ENCODE measurements around the gene ENDOU.

Gene ENDOU

GRCh38 chr12:47755655-47756562 lies 30.6 kb upstream of the ENDOU start:
- DNase-seq = no peak

DNA sequence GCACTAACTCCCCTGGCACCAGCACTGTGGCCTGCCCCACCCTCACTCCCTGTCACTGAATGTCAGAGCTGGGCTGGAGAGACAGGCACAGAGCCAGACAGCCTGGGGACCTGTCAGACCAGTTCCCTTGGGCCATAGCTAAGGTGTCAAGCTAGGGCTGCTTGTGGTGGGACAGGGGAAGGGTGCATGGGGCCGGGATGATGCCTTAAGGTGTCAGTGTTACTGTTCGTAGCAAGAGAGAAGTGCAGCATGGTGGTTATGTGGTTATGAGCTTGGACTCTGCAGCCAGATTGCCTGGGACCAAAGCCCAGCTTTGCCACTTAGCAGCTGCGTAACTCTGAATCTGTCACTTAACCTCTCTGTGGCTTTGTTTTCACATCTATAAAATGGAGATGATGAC lies 29.6 kb upstream of the ENDOU start:
- no peak for DNase-seq

DNA sequence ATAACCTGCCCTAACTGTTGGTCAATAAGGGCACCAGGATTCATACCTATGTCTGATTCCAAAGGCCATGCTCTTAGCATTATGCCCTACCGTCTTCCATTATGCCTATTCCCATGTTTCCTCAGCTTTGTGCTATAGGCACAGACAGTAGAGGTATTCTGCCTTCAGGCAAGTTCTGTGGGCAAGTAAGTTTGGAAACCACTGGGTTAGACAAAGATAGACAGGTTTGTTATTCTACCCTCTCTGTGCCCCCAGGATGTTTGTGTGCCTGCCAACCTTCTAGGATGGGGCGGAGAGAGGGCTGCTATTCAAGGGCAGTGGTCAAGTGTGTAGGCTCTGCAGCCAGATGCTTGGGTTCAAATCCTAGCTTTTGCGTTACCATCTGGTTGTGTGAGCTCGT lies 28.8 kb upstream of the ENDOU start:
- DNase-seq = no peak

- no peak for DNase-seq
Observed at GRCh38 chr12:47753021-47754001, 28.0 kb upstream of the ENDOU start.

DNA sequence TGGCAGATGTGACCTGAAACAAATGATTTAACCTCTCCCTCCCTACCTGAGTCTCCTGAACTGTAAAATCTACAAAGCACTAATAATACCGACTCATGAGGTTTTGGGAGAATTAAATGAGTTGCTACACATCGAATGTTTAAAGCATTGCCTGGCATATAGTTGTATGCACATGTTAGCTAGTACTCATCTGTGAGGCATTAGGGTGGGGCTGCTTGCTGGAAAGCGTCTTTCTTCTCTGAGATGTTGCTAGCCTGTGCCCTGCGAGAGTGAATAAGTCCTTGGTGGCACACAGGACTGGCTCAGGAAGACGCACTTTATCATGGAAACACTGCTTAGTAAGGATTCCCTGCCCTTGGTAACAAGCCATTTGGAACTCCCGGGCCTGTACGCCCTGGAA lies 27.3 kb upstream of the ENDOU start:
- DNase-seq = no peak

DNA sequence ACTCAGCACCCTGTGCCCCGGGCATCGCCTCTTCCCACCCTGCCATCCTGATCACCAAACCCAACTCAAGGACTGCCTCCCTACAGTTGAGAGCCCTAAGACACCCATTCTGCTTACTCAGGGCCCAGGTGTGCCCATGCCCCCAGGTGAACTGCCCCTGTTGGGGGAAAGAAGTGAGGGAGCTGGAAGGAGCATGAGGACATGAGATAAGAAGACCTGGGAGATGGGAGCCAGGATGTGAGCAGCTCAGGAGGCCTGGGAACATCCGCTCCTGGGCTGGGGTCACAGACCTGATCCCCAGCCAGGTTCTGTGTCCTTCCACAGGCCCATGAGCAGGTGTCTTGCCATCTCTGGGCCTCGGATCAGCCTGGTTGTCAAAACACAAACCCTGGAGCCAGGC lies 26.8 kb upstream of the ENDOU start:
- DNase-seq = no peak

DNA sequence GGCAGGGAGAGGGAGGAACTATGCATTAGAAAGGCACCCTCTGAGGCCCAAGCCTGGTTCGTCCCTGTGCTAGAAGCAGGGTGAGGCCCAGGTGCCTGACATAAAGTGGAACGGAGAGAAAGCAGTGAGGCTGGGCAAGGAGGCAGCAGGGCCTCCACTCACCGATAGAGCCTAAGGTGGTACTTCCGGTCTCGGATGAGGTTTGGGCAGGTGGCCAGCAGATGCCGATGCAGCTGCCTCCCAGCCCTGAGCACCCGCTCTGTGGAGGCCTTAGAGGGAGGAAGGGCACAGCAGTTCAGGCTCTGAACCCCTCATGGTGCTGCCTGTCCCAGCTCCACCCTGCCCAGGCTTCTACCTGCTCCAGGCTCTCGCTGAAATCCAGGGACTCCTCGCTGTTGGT lies 26.3 kb upstream of the ENDOU start:
- no peak for DNase-seq

- DNase-seq = no peak
Observed at GRCh38 chr12:47750916-47751470, 25.7 kb upstream of the ENDOU start.

DNA sequence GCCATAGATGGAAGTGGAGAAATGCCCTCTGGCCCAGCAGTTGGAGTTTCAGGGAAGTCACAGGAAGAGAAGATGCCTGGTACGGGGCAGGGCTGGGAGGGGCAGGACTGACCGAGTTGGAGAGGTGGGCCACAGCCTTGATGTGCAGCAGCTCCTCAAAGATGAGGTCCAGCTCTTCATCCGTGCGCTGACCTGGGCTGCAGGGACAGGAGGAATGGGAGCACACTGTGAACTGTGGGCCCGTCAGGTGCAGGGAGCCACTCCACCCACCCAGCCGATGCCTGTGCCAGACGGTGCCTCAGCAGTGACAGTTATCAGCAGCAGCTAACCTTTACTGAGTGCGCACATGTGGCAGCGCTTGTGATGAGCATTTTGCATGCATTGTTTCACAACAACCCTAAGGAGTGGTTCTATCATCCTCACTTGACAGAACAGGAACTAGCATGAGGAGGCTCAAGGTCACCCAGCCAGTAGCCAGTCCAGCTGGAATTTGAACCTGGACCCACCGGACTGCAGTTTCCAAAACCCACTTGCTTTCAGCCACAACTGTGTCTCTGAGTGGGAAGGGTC lies 25.0 kb upstream of the ENDOU start:
- DNase-seq = no peak

DNA sequence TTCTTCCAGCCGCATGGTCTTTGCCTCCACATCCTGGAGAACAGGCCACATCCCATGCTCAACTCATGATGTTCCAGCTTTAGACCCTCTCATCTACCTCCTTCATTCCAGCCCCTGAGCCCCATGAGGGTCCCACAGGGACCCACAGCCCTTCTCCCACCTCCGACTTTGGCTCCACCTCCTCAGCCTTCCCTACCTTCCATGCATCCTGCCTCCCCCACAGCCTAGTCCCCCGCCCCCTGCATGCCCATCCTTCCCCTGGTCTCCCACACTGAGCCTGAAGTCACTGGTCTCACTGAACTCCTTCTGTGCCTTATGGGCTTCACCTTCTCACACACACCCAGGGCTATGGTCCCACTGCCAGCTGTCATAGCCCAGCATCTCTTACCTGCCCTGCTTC lies 23.6 kb upstream of the ENDOU start:
- DNase-seq = no peak

DNA sequence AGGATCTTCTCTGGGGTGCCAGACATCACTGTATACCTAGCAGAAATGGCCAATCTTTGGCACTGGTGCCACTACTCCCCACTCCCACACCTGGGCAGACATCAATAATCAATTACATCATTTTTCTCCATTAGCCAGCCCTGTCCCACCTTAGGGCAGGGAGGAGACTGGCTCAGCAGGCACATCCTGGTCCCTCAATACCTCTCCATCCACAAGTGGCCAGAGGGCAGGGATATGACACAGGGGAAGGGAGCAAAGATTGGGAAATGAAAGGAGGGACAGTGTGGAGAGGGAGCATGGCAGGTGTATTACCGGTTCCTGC lies 23.2 kb upstream of the ENDOU start:
- DNase-seq = no peak

DNA sequence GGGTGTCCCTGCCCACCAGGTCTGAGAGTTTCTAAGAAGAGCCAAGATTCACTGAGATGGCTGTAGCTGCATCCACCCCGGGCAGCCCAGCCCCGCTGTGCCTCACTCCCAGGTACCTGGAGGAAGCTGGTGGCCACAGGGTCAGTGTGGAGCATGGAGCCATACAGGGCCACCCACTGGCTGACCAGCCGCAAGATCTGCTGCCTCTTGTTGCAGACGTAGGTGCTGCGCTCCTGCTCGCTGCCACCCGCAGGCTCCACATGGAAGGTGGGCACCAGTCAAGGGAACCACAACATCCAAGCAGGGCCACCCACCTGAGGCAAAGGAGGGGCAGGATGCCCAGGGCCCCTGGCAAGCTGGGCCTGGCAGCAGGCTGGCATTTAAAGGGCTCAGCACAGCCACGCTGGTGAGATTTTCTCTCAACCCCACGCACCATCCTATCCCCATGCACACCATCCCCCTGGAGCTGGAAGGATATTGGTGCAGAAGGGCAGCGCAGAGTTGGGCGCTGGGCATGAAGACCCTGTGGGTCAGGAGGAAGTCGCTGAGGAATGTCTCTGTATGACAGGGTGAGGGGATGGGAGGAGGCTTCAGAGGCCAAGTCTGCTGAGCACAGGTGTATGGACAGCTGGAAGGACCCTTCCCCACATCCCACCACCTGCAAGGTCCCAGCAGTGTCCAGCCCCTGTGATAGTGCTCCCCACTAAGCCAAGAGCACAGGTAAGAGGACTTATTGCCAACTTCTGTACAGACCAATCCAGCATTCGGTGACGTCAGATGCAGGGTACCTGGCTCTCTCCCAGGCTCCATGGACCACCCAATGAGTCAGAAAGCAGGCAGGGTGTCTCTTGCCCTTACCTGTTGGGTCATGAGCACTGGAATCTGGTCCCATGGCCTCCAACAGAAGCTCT lies 22.6 kb upstream of the ENDOU start:
- DNase-seq = no peak

DNA sequence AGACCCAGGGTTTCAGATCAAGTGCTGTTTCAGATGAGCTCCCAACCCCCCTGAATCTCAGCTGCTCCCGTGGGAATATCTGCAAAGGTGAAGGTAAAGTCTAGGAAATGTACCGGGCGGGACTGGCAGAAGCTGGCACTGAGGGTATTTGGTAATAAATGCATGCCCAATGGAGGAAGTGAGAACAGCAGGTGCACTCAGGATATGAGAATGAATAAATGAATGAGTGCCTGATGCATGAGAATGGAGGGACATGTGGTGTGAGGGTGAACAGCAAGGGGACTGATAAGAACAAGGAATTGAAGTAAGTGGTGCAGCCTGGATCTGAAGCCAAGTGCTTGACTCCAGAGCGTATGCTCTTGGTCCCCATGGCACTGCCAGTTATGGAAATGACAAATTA lies 21.8 kb upstream of the ENDOU start:
- DNase-seq = no peak

DNA sequence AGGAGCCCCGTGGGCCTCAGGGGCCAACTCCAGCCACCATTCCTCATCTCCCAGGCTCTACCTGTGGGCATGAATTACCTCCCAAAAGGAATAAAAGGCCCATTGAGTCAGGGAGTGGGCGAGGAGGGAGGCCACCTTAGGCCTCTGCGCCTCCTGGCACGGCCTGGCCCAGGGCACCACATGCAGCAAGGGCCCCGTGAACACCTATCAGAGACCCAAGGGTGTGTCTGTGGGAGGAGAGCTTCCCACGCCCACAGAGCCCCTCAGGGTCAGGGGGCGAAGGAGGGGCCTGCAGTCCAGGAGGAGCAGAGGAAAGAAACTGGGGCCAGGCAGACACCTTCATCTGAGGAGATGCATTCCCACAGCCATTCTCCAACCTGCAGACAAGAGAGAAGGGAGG lies 21.2 kb upstream of the ENDOU start:
- no peak for DNase-seq

DNA sequence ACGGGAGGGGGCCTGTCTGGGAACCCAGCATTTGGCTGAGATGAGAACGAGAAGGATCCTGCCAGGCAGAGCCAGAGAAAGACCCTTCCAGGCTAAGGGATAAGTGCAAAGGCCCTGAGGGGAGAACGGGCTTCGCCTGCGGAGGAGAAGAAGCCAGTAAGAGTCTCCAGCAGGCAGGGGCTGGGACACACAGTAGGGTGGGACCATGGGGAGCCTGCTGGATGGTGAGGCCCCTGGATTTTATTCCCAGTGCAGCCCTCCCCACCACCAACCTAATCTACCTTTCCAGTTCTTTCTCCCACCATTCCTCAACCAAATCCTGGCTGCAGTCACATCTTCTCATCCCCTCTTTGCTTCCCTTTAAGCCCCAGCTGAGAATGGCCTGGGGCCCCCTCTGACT lies 20.8 kb upstream of the ENDOU start:
- no peak for DNase-seq

GRCh38 chr12:47745485-47746041 lies 20.3 kb upstream of the ENDOU start:
- DNase-seq = no peak

DNA sequence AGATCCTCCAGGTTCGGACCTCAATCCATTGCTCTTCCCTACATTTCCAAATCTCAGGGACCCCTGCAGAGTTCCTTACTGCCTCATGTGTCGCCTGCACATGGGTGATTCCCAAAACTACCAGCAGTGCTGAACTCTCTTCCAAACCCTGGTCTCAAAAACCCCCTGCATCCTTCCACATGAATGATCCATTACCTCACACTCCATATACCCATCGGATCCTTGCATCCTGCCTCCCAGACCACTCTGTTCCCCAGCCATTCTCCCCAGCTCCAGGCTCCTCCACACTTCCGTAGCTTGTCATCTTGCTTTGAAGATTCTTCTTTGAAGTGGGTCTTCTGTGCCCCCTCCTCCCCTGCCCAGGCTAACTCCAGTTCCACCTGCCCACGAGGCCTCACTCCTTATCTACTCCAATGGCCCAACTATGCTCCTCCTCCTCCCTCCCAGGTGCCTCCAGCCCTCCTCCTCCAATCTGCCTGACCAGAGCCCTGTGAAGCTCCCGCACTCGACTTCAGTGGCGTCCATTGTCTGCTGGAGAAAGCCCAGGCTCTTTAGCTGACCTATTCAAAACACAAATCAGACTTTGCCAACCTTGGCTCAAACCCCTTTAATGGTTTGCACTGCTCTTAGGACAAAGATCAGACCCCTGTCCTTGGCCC lies 19.6 kb upstream of the ENDOU start:
- DNase-seq = no peak

DNA sequence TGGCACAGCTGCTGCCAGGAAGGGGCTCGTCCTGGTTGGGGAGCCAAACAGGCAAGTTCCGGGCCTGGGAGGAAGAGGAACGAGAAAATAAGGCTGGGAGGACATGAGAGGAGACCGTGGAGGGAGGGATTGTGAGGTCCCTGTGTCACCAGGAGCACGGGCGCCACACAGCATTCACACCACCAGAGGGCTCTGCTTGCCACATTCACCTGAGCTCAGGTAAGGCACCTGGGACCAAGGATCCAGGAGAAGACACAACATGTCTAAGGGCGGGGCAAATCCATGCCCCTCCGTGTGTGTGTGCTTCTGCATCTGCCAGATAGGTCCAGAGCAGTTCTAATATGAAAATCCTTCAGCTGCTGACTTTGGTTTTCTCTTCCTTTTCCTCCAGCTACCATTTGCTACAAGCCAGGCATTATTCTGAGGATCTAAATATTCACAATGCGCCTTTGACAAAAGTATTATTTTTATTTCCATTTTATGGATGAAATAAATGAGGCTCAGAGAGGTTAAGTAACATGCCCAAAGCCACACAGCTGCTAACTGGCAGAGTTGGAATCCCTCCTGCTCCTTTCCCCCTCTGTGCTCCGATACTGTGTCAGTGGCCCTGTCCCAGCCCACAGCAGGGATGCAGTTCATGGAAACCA lies 18.8 kb upstream of the ENDOU start:
- DNase-seq = no peak

DNA sequence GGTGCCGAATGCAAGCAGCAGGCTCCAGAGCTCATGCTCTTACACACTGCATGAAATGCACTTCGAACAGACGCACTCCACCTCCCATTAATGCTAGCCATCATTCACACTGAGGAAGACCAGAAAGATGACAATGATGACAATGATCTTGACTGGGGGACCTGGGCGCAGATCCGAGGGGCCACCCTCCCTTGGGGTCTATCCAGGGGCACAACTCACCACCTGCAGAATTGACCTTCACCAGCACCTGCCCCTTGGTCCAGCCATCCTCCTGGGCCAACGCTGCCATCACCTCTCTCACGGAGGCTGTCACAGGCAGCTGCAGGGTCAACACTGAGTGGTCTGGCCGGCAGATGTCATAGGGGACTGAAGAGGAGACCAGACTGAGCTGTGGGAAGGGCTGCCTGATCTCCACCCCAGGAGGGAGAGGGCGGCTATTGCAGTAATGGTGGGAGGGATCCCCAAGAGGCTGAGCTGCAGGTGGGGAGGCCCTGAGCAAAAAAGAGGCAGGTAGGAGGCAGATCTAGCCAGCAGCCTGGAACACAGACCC lies 18.1 kb upstream of the ENDOU start:
- DNase-seq = no peak

DNA sequence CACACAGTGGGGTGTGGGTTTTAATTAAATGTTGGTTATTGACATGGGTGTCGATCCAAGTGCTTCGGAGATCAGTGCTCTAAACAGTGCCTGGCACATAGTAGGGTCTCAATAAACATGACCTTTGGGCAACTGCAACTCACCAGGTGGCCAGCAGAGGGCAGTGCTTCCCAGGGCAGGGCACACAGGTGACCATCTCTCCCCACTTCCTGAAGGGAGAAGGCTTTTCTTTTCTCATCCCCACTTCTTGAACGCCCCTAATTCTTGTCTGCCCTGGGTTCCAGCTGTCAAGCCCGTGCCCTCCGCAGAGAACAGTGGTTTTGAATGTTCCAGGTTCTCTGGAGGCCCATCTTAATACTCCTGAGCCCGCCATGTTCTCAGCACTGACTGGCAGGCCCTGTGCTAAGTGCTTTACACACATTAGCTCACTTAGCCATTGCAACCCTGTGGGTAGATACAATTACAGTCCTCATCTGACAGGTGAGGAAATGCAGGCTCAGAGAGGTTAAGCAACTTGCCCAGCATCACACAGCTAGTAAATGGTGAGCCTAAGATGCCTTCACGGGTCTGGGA lies 17.0 kb upstream of the ENDOU start:
- DNase-seq = peak; percentile 13

All from GDM1 (cell line).